IMR-90 (cell line): ENCODE results near the gene PARL. TPM values are rescaled to one million over a fixed set of nuclear protein-coding genes. Genes with fewer than 3 reads are reported as not detected.

ENCODE experiments used
- ATAC-seq: fragments of 200-7000 bp; cut with Tn5 transposase; 2 replicates; pipeline ENCODE4 v1.9.1; 2020; ENCODE audit warnings: low read depth, mild to moderate bottlenecking, moderate library complexity
- BruUV-seq: library from RNA; stranded (reverse); fragments of 400-500 nt; replicated peaks from 2 replicates; lab custom pipeline; 2021; lab: Mats Ljungman, UMichigan
- CTCF ChIA-PET: fragments of 300-600 bp; formaldehyde crosslinking; extraction: SDS; loops from one replicate; lab custom pipeline; 2021; ENCODE audit warnings: antibody characterized with exemption; lab: Yijun Ruan, JAX
- POLR2A ChIA-PET: fragments of 300-600 bp; sonication (Branson Sonifier 250); formaldehyde crosslinking; loops from one replicate; lab custom pipeline; 2022; ENCODE audit warnings: antibody characterized with exemption; ENCODE audit not compliant: unreplicated experiment; lab: Charles Lee
- DNase-seq: peaks from one replicate; pipeline ENCODE4 v3.0.0; 2013
- H2AFZ ChIP-seq: replicated peaks from 2 replicates; pipeline ENCODE3; 2013; ENCODE audit warnings: low read length, mild to moderate bottlenecking; ENCODE audit not compliant: poor library complexity
- H2AK5ac ChIP-seq: 2 replicates; pipeline ENCODE4 v1.6.1; 2013; ENCODE audit warnings: low read depth, low read length, inconsistent platforms
- H2AK9ac ChIP-seq: replicated peaks from 2 replicates; pipeline ENCODE3; 2013; ENCODE audit warnings: mild to moderate bottlenecking, low read depth, low read length, moderate library complexity; ENCODE audit not compliant: poor library complexity
- H2BK120ac ChIP-seq: 2 replicates; pipeline ENCODE4 v1.6.1; 2013; ENCODE audit warnings: low read depth, low read length, inconsistent platforms
- H2BK15ac ChIP-seq: 3 replicates; pipeline ENCODE4 v1.6.1; 2013; ENCODE audit warnings: low read depth, low read length, inconsistent platforms
- H2BK20ac ChIP-seq: 2 replicates; pipeline ENCODE4 v1.6.1; 2013; ENCODE audit warnings: low read depth, mild to moderate bottlenecking, inconsistent platforms, low read length, moderate library complexity
- H2BK5ac ChIP-seq: 2 replicates; pipeline ENCODE4 v1.6.1; 2013; ENCODE audit warnings: mild to moderate bottlenecking, low read depth, low read length, inconsistent platforms; ENCODE audit not compliant: poor library complexity, severe bottlenecking
- H3K14ac ChIP-seq: replicated peaks from 2 replicates; pipeline ENCODE4 v1.6.1; 2013; ENCODE audit warnings: low read depth, low read length, inconsistent platforms
- H3K18ac ChIP-seq: 2 replicates; pipeline ENCODE4 v1.6.1; 2013; ENCODE audit warnings: low read depth, low read length, control low read depth
- H3K23ac ChIP-seq: 2 replicates; pipeline ENCODE4 v1.6.1; 2013; ENCODE audit warnings: low read depth, low read length, inconsistent platforms
- H3K27ac ChIP-seq: 2 replicates; pipeline ENCODE4 v1.5.1; 2013; ENCODE audit warnings: mild to moderate bottlenecking, control low read depth, low read length; ENCODE audit not compliant: insufficient read depth
- H3K27me3 ChIP-seq: 2 replicates; pipeline ENCODE4 v1.6.1; 2013; ENCODE audit warnings: low read length; ENCODE audit not compliant: control insufficient read depth, insufficient read depth
- H3K36me3 ChIP-seq: 2 replicates; pipeline ENCODE4 v1.6.1; 2013; ENCODE audit warnings: low read length, mixed read lengths; ENCODE audit not compliant: control insufficient read depth, insufficient read depth
- H3K4ac ChIP-seq: 2 replicates; pipeline ENCODE4 v1.6.1; 2013; ENCODE audit warnings: low read depth, low read length, inconsistent platforms
- H3K4me1 ChIP-seq: 2 replicates; pipeline ENCODE4 v1.6.1; 2013; ENCODE audit warnings: low read length, mixed read lengths; ENCODE audit not compliant: control insufficient read depth, insufficient read depth
- H3K4me2 ChIP-seq: 2 replicates; pipeline ENCODE4 v1.6.1; 2013; ENCODE audit warnings: low read depth, mild to moderate bottlenecking, control low read depth, low read length, moderate library complexity
- H3K4me3 ChIP-seq: 2 replicates; pipeline ENCODE4 v1.5.1; 2013; ENCODE audit warnings: low read depth, mild to moderate bottlenecking, control low read depth, low read length, moderate library complexity; ENCODE audit not compliant: insufficient read depth
- H3K56ac ChIP-seq: 2 replicates; pipeline ENCODE4 v1.6.1; 2013; ENCODE audit warnings: low read length, inconsistent platforms; ENCODE audit not compliant: insufficient read depth; ENCODE audit errors: extremely low read depth
- H3K79me1 ChIP-seq, 2 experiments: 2 replicates each; pipeline ENCODE4 v1.6.1; 2013; ENCODE audit warnings: low read length in 2 of 2, inconsistent platforms in 1 of 2, low read depth in 1 of 2
- H3K9ac ChIP-seq: 2 replicates; pipeline ENCODE4 v1.6.1; 2013; ENCODE audit warnings: low read depth, low read length, control low read depth
- H3K9me1 ChIP-seq: 2 replicates; pipeline ENCODE4 v1.6.1; 2013; ENCODE audit warnings: low read length, inconsistent platforms; ENCODE audit not compliant: insufficient read depth
- H3K9me3 ChIP-seq: 2 replicates; pipeline ENCODE4 v1.6.1; 2013; ENCODE audit warnings: low read length; ENCODE audit not compliant: control insufficient read depth, insufficient read depth
- H4K20me1 ChIP-seq: 2 replicates; pipeline ENCODE4 v1.6.1; 2013; ENCODE audit warnings: low read length, inconsistent platforms; ENCODE audit not compliant: insufficient read depth
- H4K5ac ChIP-seq: 2 replicates; pipeline ENCODE4 v1.6.1; 2013; ENCODE audit warnings: mild to moderate bottlenecking, low read depth, low read length, control low read depth
- H4K8ac ChIP-seq, 2 experiments: 2 replicates each; pipeline ENCODE4 v1.6.1; 2013; ENCODE audit warnings: low read depth in 2 of 2, low read length in 2 of 2, control low read depth in 1 of 2, inconsistent platforms in 1 of 2
- H4K91ac ChIP-seq: 2 replicates; pipeline ENCODE4 v1.6.1; 2013; ENCODE audit warnings: low read depth, low read length, inconsistent platforms; ENCODE audit not compliant: insufficient read depth
- CTCF ChIP-seq: conservative IDR thresholded peaks from 2 replicates; pipeline ENCODE4 v1.5.1; 2012; ENCODE audit warnings: mild to moderate bottlenecking, low read depth, low read length, improper control_type of control experiment
- MXI1 ChIP-seq: IDR thresholded peaks from 2 replicates; pipeline ENCODE4 v1.6.1; 2012; ENCODE audit warnings: low read depth, mild to moderate bottlenecking, low read length, moderate library complexity, borderline replicate concordance
- WGBS, 2 experiments: methylation state at CpG; one replicate each; pipeline versions ENCODE4 v1.1.5 to v1.1.7; 2013; ENCODE audit warnings: missing lambda C conversion rate in 2 of 2; ENCODE audit not compliant: insufficient read length in 1 of 2; ENCODE audit errors: extremely low coverage in 2 of 2; 5-methylcytosine and 5-hydroxymethylcytosine counted together
- dilution Hi-C: fragments of 300-500 bp; cut with HindIII; formaldehyde crosslinking; loops from one replicate; pipeline ENCODE4 v1.14.3; 2018; ENCODE audit warnings: low sequenced_read_pairs; ENCODE audit not compliant: unreplicated experiment
- in situ Hi-C: fragments of 300-500 bp; cut with MboI; formaldehyde crosslinking; loops from 3 replicates; pipeline ENCODE4 v1.14.3; 2019; ENCODE audit warnings: low sequenced_read_pairs, inconsistent platforms, mixed read lengths
- intact Hi-C: fragments of 100-400 bp; cut with micrococcal nuclease; formaldehyde crosslinking; loops from 2 replicates; pipeline ENCODE4 v1.10.0; 2022
- polyA plus RNA-seq, 3 experiments: library from polyadenylated mRNA; depleted of rRNA; stranded (reverse); fragments of >200 nt; gene quantifications; 2 replicates each; pipeline ENCODE4 v1.2.3, GENCODE V29; 2012; ENCODE audit warnings: low replicate concordance in 1 of 3
- total RNA-seq: library from RNA; depleted of rRNA; stranded (reverse); fragments of >200 nt; gene quantifications from 2 replicates; pipeline ENCODE4 v1.2.3, GENCODE V29; 2012

Gene PARL
- total and polyA plus RNA-seq, 2 of the 4 experiments (the other 2 are of a cell fraction): 35.5 to 42.6 TPM

GRCh38 chr3:183868796-183869195 lies 15.9 kb downstream of the PARL start:
- Histone ChIP-seq H3K56ac (no peak overlapping the region), H4K5ac (no peak overlapping the region), H3K4me2 (no peak overlapping the region), H3K79me1 (peaks cover 23 to 41% of the 10 kb centered on the region in 2 experiments), H3K27ac (no peak overlapping the region), H4K20me1 (peaks cover 29% of the 10 kb centered on the region), H2AFZ (no peak overlapping the region), H3K4me3 (no peak overlapping the region), H3K23ac (no peak overlapping the region), H2AK5ac (no peak overlapping the region), H2BK120ac (no peak overlapping the region), H3K9ac (no peak overlapping the region), H3K9me3 (no peaks in the 10 kb centered on the region), H2BK5ac (no peak overlapping the region), H4K91ac (no peak overlapping the region), H2AK9ac (no peak overlapping the region), H3K4me1 (no peaks in the 10 kb centered on the region), H3K14ac (no peak overlapping the region), H3K27me3 (no peaks in the 10 kb centered on the region), H3K18ac (no peak overlapping the region), H2BK15ac (no peak overlapping the region), H3K36me3 (peaks cover 15% of the 10 kb centered on the region), H3K4ac (no peak overlapping the region), H4K8ac (no peak overlapping the region), H3K9me1 (peaks cover 2% of the 10 kb centered on the region), H2BK20ac (no peak overlapping the region)
- dilution Hi-C loops: no loop called here
- ChIA-PET CTCF (no interaction called here), POLR2A (no interaction called here)
- no peak for ATAC-seq
- 88 to 100% methylated on average over 1 of the region's 1 CpG for WGBS, 2 experiments
- in situ Hi-C loops: no loop called here
- DNase-seq: no peak
- BruUV-seq: no TSS peak
- intact Hi-C loops: no loop called here
- no peak for TF ChIP-seq MXI1
- no peak for TF ChIP-seq CTCF
